HEK293 (cell line): Measurements from ENCODE around the gene ALG3.

Experiments used
- CTCF ChIA-PET: fragments of 350-600 bp; formaldehyde crosslinking; extraction: SDS; loops from one replicate; lab custom pipeline; 2021; ENCODE audit warnings: antibody characterized with exemption; lab: Yijun Ruan, JAX
- POLR2A ChIA-PET: fragments of 300-600 bp; formaldehyde crosslinking; extraction: SDS; loops from one replicate; lab custom pipeline; 2020; ENCODE audit warnings: antibody characterized with exemption, inconsistent platforms; lab: Yijun Ruan, JAX
- H3K27ac ChIP-seq: fragments of 200-500 bp; sonication (Bioruptor generic); 2 replicates; pipeline ENCODE4 v1.5.1; 2014; ENCODE audit warnings: low read depth, low read length, control low read depth, inconsistent platforms; ENCODE audit errors: extremely low read depth
- H3K36me3 ChIP-seq, 2 experiments: fragments of 200-500 bp in 1 of 2; sonication (Bioruptor generic) in 1 of 2; 1 replicate in 1 of 2; 2 replicates in 1 of 2; pipeline ENCODE4 v1.5.1; 2014 to 2017; ENCODE audit warnings: inconsistent platforms in 2 of 2, low read length in 2 of 2; ENCODE audit not compliant: control insufficient read depth in 2 of 2, insufficient read depth in 1 of 2
- H3K4me1 ChIP-seq: fragments of 200-500 bp; sonication (Bioruptor generic); 2 replicates; pipeline ENCODE4 v1.5.1; 2014; ENCODE audit warnings: mild to moderate bottlenecking, low read length, inconsistent platforms; ENCODE audit not compliant: control insufficient read depth, insufficient read depth
- H3K4me3 ChIP-seq: 2 replicates; pipeline ENCODE4 v1.5.1; 2011; ENCODE audit warnings: low read depth, mild to moderate bottlenecking, control low read depth, low read length, moderate library complexity
- H3K9me3 ChIP-seq: fragments of 200-500 bp; sonication (Bioruptor generic); 2 replicates; pipeline ENCODE4 v1.5.1; 2014; ENCODE audit warnings: low read depth, low read length, inconsistent platforms; ENCODE audit not compliant: control insufficient read depth, insufficient read depth
- BCL11B ChIP-seq: fragments of 450-650 bp; formaldehyde crosslinking; IDR thresholded peaks from 2 replicates; pipeline ENCODE4 v1.5.1; 2016; ENCODE audit warnings: low read depth, missing biosample characterization, missing genetic modification characterization
- GLIS1 ChIP-seq: fragments of 450-650 bp; formaldehyde crosslinking; IDR thresholded peaks from 2 replicates; pipeline ENCODE4 v1.5.1; 2016; ENCODE audit warnings: missing biosample characterization, missing genetic modification characterization
- HIC1 ChIP-seq: fragments of 450-650 bp; formaldehyde crosslinking; IDR thresholded peaks from 2 replicates; pipeline ENCODE4 v1.5.1; 2016; ENCODE audit warnings: missing biosample characterization, missing genetic modification characterization
- PRDM2 ChIP-seq: fragments of 450-650 bp; formaldehyde crosslinking; IDR thresholded peaks from 2 replicates; pipeline ENCODE4 v1.5.1; 2016; ENCODE audit warnings: missing biosample characterization, missing genetic modification characterization, borderline replicate concordance
- ZBTB17 ChIP-seq: fragments of 450-650 bp; formaldehyde crosslinking; IDR thresholded peaks from 2 replicates; pipeline ENCODE4 v1.5.1; 2016; ENCODE audit warnings: missing biosample characterization, missing genetic modification characterization
- ZFHX2 ChIP-seq: fragments of 450-650 bp; formaldehyde crosslinking; conservative IDR thresholded peaks from 2 replicates; pipeline ENCODE4 v1.5.1; 2016; ENCODE audit warnings: missing biosample characterization, missing genetic modification characterization
- ZNF10 ChIP-seq: fragments of 450-650 bp; formaldehyde crosslinking; IDR thresholded peaks from 2 replicates; pipeline ENCODE4 v1.5.1; 2017; ENCODE audit warnings: missing biosample characterization, missing genetic modification characterization
- ZNF138 ChIP-seq: fragments of 450-650 bp; formaldehyde crosslinking; IDR thresholded peaks from 2 replicates; pipeline ENCODE4 v1.5.1; 2016; ENCODE audit warnings: missing biosample characterization, missing genetic modification characterization, borderline replicate concordance
- ZNF184 ChIP-seq: fragments of 450-650 bp; IDR thresholded peaks from 2 replicates; pipeline ENCODE4 v1.5.1; 2018; ENCODE audit warnings: missing biosample characterization, mild to moderate bottlenecking, missing genetic modification characterization
- ZNF354C ChIP-seq: fragments of 450-650 bp; formaldehyde crosslinking; IDR thresholded peaks from 2 replicates; pipeline ENCODE4 v1.5.1; 2016; ENCODE audit warnings: missing biosample characterization, missing genetic modification characterization, low read depth, borderline replicate concordance
- ZNF366 ChIP-seq: fragments of 450-650 bp; formaldehyde crosslinking; conservative IDR thresholded peaks from 2 replicates; pipeline ENCODE4 v1.5.1; 2016; ENCODE audit warnings: missing biosample characterization, missing genetic modification characterization
- ZNF501 ChIP-seq: fragments of 450-650 bp; formaldehyde crosslinking; IDR thresholded peaks from 2 replicates; pipeline ENCODE4 v1.5.1; 2016; ENCODE audit warnings: missing biosample characterization, missing genetic modification characterization
- ZNF529 ChIP-seq: fragments of 450-650 bp; formaldehyde crosslinking; IDR thresholded peaks from 2 replicates; pipeline ENCODE4 v1.5.1; 2017; ENCODE audit warnings: missing genetic modification characterization, missing biosample characterization; ENCODE audit not compliant: insufficient replicate concordance
- ZNF544 ChIP-seq: fragments of 450-650 bp; formaldehyde crosslinking; IDR thresholded peaks from 2 replicates; pipeline ENCODE4 v1.5.0; 2017; ENCODE audit warnings: missing biosample characterization, missing genetic modification characterization
- ZNF654 ChIP-seq: fragments of 450-650 bp; formaldehyde crosslinking; IDR thresholded peaks from 2 replicates; pipeline ENCODE4 v1.5.1; 2016; ENCODE audit warnings: low read depth, missing biosample characterization, missing genetic modification characterization
- ZSCAN30 ChIP-seq: fragments of 450-650 bp; IDR thresholded peaks from 2 replicates; pipeline ENCODE4 v1.5.1; 2018; ENCODE audit warnings: missing biosample characterization, mild to moderate bottlenecking, missing genetic modification characterization, moderate library complexity
- ZSCAN4 ChIP-seq: fragments of 450-650 bp; formaldehyde crosslinking; IDR thresholded peaks from 2 replicates; pipeline ENCODE4 v1.5.1; 2017; ENCODE audit warnings: missing biosample characterization, missing genetic modification characterization
- TF ChIP-seq, protein P1 (sequence below): sonication (generic); formaldehyde crosslinking; IDR thresholded peaks from 2 replicates; pipeline ENCODE4 v1.8.1; 2022; ENCODE audit warnings: mild to moderate bottlenecking, moderate library complexity, missing genetic modification reagents

The ALG3 gene

GRCh38 chr3:184227481-184227935, 21.3 kb downstream of the ALG3 start (continued):
- peak; percentile 28; the same call in 1 of the 2 replicates for TF ChIP-seq ZSCAN4
- TF ChIP-seq ZSCAN30: 0 out of 2 replicates have a peak, but pooled peaks have one; percentile 61
- TF ChIP-seq HIC1 (tag by site-specific recombination): peak; percentile 73; the same call in 1 of the 2 replicates
- no peak for TF ChIP-seq GLIS1 (tag by site-specific recombination)
- TF ChIP-seq, protein P1, sequence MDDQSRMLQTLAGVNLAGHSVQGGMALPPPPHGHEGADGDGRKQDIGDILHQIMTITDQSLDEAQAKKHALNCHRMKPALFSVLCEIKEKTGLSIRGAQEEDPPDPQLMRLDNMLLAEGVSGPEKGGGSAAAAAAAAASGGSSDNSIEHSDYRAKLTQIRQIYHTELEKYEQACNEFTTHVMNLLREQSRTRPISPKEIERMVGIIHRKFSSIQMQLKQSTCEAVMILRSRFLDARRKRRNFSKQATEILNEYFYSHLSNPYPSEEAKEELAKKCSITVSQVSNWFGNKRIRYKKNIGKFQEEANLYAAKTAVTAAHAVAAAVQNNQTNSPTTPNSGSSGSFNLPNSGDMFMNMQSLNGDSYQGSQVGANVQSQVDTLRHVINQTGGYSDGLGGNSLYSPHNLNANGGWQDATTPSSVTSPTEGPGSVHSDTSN (CRISPR knock-in tag): no peak
- no peak for TF ChIP-seq ZNF354C (tag by site-specific recombination)
- TF ChIP-seq ZNF544 (tag by site-specific recombination): no peak
- no peak for TF ChIP-seq ZNF138 (tag by site-specific recombination)

DNA sequence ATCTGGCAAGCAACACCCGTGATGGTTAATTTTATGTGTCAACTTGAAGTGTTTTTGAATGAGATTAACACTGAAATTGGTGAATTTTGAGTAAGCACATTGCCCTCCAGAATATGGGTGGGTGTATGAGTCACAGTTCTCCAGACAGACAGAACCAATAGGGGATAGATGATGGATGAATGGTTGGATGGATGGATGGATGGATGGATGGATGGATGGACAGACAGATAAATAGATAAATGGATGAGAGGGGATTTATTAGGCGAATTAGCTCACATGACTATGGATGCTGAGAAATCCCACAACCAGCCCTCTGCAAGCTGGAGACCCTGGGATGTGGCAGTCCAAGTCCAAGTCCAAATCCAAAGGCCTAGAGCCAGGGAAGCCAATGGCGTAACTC, 24.8 kb downstream of the ALG3 start:
- TF ChIP-seq ZBTB17 (tag by site-specific recombination) (peak; percentile 64), BCL11B (tag by site-specific recombination) (no peak), ZNF366 (peak; percentile 65; the same call in 1 of the 2 replicates)
- TF ChIP-seq, all 188 proteins: peak for 2
- CTCF ChIA-PET: interaction anchor here (0.7 kb wide), 1 partner anchor 15 kb away, joined by 3 read pairs; no protein-coding TSS in a partner anchor
- no peak overlapping the region for H3K4me3 ChIP-seq
- H3K9me3 ChIP-seq: no peaks in the 10 kb centered on the region
- H3K27ac ChIP-seq: no peak overlapping the region
- H3K36me3 ChIP-seq: no peaks in the 10 kb centered on the region
- H3K4me1 ChIP-seq: no peaks in the 10 kb centered on the region
- POLR2A ChIA-PET: no interaction called here

DNA sequence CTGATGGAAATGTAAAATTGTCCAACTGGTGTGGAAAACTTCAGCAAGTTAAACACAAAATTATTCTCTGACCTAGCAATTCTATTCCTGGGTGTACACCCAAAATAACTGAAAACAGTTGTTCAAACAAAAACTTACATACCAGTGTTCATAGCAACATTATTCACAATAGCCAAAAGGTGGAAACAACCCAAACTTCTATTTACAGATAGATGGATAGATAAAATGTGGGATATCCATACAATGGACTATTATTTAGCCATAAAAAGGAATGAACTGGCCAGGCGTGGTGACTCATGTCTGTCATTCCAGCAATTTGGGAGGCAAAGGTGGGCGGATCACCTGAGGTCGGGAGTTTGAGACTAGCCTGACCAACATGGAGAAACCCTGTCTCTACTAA, 26.2 kb downstream of the ALG3 start:
- no peaks in the 10 kb centered on the region for H3K36me3 ChIP-seq
- H3K9me3 ChIP-seq: no peaks in the 10 kb centered on the region
- H3K4me3 ChIP-seq: no peak overlapping the region
- no peak overlapping the region for H3K27ac ChIP-seq
- H3K4me1 ChIP-seq: no peaks in the 10 kb centered on the region
- CTCF ChIA-PET: no interaction called here
- TF ChIP-seq ZNF654 (no peak), ZNF354C (tag by site-specific recombination) (no peak), PRDM2 (tag by site-specific recombination) (no peak), ZNF10 (tag by site-specific recombination) (no peak), ZFHX2 (tag by site-specific recombination) (peak; percentile 16; the same call in 1 of the 2 replicates), ZNF184 (tag by site-specific recombination) (no peak), ZNF529 (tag by site-specific recombination) (no peak), ZNF501 (tag by site-specific recombination) (no peak)
- TF ChIP-seq, all 188 proteins: peak for 1
- POLR2A ChIA-PET: no interaction called here
